HG02885 (cell line): Measurements from ENCODE around the gene SCML1.

ENCODE experiments used
- ATAC-seq: cut with Tn5 transposase; IDR thresholded peaks from one replicate; pipeline ENCODE4 v1.9.1; 2021; ENCODE audit warnings: mild to moderate bottlenecking; ENCODE audit not compliant: unreplicated experiment, poor library complexity

The SCML1 gene, protein sequence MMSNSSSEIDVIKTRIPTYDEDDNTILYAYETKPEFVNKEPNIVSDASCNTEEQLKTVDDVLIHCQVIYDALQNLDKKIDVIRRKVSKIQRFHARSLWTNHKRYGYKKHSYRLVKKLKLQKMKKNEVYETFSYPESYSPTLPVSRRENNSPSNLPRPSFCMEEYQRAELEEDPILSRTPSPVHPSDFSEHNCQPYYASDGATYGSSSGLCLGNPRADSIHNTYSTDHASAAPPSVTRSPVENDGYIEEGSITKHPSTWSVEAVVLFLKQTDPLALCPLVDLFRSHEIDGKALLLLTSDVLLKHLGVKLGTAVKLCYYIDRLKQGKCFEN

GRCh38 chrX:17736856-17737709 lies at the start of gene SCML1:
Gene SCML1 (plus strand): TSS chrX:17737493. CDS start chrX:17744187, 6,694 bp downstream.
- ATAC-seq, result no peak

- ATAC-seq, result no peak
These were observed 49.6 kb upstream of the SCML1 start for GRCh38 chrX:17687648-17688047.

- peak; percentile 88 for ATAC-seq
These were observed 47.3 kb upstream of the SCML1 start for GRCh38 chrX:17689971-17690409.

DNA sequence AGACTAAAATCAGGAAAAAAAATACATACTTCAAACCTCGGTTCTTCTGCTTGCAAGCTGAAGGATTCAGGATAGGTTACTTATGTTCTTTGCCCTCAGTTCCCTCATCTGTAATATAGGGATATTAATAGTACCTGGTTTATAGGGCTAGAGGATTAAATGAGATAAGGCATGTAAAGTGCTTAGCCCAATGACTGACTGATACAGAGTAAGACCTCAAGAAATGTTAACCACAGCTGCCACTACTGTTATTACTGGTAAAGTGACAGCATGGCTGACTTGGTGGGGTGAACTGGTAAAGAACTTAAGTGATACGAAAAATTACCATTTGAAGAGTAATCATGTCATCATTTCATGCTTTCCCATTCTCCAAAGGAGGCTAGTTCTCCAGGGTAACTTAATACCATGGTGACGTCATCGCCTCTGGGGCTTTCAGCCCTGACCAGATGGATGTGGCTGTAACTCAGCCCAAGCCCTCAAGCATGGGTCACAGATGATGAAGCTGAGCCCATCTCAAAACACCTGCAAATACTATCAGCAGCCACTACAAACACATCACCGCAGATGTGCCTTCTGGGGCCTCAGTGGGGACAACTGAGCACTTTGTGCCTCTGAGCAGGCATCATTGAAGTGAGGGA lies 44.5 kb upstream of the SCML1 start:
- ATAC-seq, result no peak

- ATAC-seq, result no peak
These were observed 40.1 kb upstream of the SCML1 start for GRCh38 chrX:17697191-17697590.

- ATAC-seq, result no peak
These were observed 36.3 kb upstream of the SCML1 start for GRCh38 chrX:17700976-17701375.

GRCh38 chrX:17703201-17703600 lies 34.1 kb upstream of the SCML1 start:
- no peak for ATAC-seq

DNA sequence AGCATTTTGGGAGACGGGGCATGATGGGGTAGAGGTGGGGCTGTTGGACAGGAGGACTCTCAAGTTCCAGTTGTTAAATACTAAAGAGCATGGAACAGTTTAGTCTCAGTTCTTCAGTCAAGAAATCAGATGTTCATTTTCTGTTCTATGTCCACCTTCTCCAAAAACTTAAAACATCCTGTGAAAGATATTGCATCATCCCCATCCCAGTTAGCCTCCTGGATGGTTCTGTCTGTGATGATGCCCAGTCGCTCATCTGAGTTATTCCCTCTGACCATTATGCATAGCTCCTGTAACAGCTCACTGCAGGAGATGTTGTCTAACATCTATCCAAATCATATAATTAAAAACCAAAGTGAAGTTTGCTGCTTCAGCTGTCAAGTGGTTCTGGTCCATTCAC lies 32.1 kb upstream of the SCML1 start:
- ATAC-seq, result no peak

DNA sequence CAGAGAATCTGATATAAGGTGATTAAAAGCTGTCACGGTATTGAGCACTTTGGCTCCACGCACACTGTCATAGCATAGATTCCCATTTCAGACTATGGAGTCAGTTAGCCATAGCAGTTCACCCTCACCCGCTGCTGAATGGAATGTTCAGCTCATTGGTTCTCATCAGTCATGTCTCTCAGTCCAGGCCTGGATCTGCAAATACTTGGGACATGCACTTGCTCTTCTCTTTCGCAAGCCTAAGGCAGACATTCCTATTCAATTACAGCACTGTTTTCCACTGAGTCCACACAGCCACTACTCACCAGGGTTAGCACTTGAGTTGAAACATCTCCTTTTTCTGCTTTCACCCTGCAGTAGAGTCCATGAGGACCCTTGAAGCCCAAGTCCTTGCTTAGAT lies 30.6 kb upstream of the SCML1 start:
- no peak for ATAC-seq

DNA sequence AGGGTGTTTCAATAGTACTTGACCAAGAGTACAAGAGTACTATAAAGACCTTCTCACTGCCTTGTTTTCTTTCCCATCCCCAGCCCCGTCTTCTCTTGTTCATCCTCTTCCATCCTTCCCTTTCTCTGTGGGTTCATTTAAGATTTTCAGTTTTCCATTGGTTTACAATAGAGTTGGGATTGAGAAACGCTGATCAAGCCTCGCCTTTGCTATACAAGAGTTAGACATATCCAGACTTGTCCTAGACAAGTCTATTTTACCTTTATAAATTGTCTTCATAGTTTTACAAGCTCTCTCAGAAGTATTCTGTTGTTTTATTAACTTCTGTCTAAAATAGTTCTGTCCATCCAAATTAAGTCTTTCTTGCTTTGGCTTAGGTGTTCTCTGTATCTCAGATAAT lies 29.6 kb upstream of the SCML1 start:
- no peak for ATAC-seq

DNA sequence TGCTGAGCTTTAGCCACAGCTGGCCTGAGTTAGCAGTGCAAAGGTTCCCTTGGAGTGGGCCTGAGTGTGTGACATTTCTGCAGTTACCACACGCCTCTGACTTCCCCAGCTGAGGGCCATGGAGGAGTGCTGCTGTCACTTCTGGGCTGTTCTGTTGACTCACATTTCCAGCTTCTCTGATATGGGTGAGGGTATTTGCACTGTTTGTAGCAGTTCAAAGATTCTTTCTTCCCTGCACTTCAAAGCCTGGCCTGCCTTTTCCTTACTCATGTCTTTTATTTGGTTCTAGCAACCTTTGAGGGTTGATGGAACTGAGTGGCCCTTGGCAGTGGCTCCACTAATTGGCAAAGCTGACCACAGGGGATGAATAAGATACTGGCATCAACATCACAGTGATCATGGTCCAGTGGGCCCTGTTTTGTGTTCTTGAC lies 26.4 kb upstream of the SCML1 start:
- no peak for ATAC-seq

GRCh38 chrX:17713288-17713687 lies 24.0 kb upstream of the SCML1 start:
- no peak for ATAC-seq

DNA sequence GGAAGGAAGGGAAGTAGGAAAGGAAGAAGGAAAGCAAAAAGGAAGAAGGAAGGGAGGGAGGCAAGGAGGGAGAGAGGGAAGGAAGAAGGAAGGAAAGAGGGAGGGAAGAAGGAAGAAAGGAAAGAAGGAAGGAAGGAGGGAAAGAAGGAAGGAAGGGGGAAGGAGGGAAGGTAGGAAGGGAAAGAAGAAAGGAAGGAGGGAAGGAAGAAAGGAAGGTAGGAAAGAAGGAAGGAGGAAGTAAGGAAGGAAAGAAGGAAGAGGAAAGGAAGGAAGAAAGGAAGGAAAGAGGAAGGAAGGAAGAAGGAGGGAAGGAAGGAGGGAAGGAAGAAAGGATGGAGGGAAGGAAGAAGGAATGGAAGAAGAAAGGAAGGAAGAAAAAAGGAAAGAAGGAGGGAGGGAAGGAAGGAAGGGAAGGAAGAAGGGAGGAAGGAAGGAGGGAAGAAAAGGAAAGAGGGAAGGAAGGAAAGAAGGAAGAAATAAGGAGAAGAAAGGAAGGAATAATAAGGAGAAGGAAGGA lies 18.6 kb upstream of the SCML1 start:
- ATAC-seq, result no peak

DNA sequence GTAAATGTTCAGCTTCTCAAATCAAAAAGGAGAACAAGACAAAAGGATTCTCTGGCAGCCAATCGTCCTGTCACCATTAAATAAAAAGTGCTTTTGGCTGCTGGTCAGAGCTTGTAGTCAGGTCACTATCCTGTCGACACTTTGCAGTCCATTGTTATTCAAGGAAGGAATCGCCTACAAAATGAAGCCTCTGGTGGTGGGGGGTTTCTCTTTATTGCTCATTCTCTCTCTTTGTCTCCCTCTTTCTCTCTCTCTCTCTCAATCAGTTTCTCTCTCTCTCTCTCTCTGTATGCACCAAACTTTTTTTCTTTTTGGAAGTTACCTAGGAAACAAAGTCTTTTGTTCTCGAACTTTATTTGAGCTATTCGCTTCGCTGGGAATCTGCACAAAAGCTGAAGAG lies 17.6 kb upstream of the SCML1 start:
- ATAC-seq, result no peak

- no peak for ATAC-seq
These were observed 15.6 kb upstream of the SCML1 start for GRCh38 chrX:17721715-17722114.

DNA sequence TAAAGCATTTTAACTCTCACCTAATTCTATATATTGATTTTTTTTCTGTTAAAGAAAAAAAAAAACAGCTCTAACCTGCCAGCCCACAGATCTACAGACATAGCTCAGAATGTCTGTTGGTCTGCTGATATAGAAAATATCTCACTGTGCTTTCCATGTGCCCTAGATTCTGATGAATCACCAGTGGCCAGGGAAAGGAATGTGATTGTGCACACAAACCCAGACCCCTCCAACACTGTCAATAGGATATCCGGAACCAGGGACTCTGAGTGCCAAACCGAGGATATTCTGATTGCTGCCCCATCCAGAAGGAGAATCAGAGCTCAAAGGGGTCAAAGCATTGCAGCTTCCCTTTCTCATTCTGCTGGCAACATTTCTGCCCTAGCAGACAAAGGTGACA lies 12.1 kb upstream of the SCML1 start:
- ATAC-seq, result no peak

DNA sequence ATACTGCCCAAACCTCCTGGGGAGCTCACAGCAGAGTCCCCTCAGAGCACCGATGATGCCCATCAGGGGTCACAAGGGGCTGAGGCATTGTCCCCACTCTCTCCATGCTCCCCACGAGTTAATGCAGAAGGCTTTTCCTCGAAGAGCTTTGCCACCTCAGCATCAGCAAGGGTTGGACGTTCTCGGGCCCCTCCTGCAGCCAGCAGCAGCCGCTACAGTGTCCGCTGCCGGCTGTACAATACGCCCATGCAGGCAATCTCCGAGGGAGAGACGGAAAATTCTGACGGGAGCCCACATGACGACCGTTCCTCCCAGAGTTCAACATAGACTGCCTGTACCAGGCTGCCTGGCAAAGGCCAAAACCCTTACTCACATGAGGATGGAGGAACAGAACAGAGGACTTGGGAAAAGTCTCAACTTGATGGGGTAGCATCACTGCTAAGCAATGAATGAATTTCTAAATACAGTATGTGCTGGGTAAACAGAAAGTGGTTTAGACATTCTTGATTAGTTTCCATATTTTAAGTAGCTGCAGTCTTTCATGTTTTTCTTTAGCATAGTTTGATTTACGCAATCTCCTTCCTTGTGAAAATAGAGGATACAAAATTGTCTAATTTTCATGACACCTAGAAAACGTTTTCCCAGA lies 5.0 kb upstream of the SCML1 start:
- no peak for ATAC-seq

GRCh38 chrX:17735406-17735805 lies 1.9 kb upstream of the SCML1 start:
- no peak for ATAC-seq

- no peak for ATAC-seq
These were observed 826 bp upstream of the SCML1 start for GRCh38 chrX:17736478-17736855.

- ATAC-seq, result no peak
These were observed 355 bp downstream of the SCML1 start for GRCh38 chrX:17737710-17737985.
